NOMO-1 treated with dmso at 0.1 percent for 144 hours (cell line): ENCODE results near the gene TSC2.
A peak's percentile ranks its signal among the peaks of the same experiment; 100 is the strongest.
"Not testable (repeated sequence)": the region's sequence is repeated elsewhere in the genome, so short reads cannot be mapped to it uniquely, and the experiment has no call there.

ENCODE experiments used
- DNase-seq: peaks from one replicate; lab custom pipeline; 2025; ENCODE audit not compliant: unreplicated experiment; lab: John Stamatoyannopoulos, UW

The TSC2 gene

GRCh38 chr16:2009791-2010510, 37.8 kb upstream of the TSC2 start, which contains the start of gene ZNF598:
Gene ZNF598 (minus strand): TSS chr16:2009821.
- peak; percentile 67 for DNase-seq

- DNase-seq = not testable (repeated sequence)
Measured at GRCh38 chr16:2011726-2012125, 36.1 kb upstream of the TSC2 start.

DNA sequence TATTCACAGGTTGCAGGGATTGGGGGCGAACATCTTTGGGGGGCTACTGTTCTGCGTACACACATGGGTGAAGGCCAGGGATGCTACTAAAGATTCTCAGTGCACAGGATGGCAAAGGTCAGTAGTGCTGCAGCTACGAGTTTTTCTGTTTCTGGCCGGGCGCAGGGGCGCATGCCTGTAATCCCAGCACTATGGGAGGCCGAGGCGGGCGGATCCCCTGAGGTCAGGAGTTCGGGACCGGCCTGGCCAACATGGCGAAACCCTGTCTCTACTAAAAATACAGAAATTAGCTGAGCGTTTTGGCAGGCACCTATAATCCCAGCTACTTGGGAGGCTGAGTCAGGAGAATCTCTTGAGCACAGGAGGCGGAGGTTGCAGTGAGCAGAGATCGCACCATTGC, 34.3 kb upstream of the TSC2 start:
- DNase-seq = no peak

GRCh38 chr16:2015117-2015946, 32.5 kb upstream of the TSC2 start:
- DNase-seq = peak; percentile 89

- DNase-seq = no peak
Measured at GRCh38 chr16:2015947-2016208, 31.9 kb upstream of the TSC2 start.

DNA sequence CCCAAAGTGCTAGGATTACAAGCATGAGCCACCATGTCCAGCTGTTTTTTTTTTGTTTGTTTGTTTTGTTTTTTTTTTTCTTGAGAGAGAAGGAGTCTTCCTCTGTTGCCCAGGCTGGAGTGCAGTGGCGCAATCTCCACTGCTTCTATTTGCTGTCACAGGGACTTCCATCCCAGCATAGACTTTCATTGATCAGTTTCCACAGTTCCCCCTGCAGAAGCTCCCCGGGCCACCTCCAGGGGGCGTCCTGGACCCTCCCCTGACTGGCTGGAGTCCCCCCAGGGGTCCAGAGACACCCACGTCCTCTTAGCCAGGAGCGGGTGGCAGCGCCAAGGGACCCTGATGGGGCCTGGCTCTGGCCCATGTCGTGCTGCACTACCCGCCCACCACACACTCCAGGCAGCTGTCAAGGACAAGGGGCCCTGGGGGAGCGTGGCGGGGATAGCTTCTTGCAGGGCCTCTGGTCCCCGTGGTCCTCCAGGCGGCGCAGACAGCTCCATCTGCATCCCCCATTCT, 31.3 kb upstream of the TSC2 start:
- DNase-seq = no peak

GRCh38 chr16:2019518-2019920, 28.3 kb upstream of the TSC2 start, which contains the start of gene NPW:
Gene NPW (plus strand): TSS chr16:2019785.
- DNase-seq = no peak

- DNase-seq = no peak
Measured at GRCh38 chr16:2019921-2020831, 27.6 kb upstream of the TSC2 start.

DNA sequence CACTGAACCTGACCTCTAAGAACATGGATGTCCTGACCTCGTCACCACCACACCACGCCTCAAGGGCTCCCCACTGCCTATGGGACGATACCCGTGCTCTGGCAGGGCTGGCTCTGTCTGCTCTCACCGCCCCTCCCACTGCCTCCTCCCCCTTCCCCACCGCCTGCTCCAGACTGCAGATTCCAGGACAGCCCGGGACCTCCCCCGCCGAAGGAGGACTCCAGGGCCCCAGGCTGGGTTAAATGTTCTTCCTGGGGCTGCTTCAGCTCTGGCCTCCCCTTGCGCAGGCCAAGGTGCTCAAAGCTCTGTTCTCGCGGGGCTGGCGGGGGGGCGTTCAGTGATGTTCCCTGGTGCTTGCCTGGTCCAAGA, 25.1 kb upstream of the TSC2 start:
- DNase-seq = no peak

GRCh38 chr16:2023092-2024031, 24.4 kb upstream of the TSC2 start:
- DNase-seq = peak; percentile 68

DNA sequence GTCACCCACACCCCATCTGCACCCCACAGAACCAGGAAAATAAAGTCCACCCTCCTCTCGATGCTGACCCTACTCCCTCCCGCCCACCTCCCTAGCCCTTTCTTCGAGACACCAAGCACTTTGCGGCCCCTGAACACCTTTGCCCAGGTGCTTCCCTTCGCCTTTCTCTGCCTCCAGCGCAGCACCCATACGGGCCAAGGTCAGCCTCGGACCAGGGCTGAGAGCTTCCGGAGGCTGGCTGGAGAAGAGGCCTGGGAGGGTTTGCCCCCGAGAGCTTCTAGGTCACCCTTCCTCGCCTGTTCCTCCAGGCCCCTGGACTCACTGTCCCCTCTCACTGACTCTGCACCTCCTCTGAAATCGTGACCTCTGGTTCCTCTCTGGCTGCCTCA, 23.8 kb upstream of the TSC2 start:
- DNase-seq = no peak

- no peak for DNase-seq
Measured at GRCh38 chr16:2025251-2025650, 22.5 kb upstream of the TSC2 start.

DNA sequence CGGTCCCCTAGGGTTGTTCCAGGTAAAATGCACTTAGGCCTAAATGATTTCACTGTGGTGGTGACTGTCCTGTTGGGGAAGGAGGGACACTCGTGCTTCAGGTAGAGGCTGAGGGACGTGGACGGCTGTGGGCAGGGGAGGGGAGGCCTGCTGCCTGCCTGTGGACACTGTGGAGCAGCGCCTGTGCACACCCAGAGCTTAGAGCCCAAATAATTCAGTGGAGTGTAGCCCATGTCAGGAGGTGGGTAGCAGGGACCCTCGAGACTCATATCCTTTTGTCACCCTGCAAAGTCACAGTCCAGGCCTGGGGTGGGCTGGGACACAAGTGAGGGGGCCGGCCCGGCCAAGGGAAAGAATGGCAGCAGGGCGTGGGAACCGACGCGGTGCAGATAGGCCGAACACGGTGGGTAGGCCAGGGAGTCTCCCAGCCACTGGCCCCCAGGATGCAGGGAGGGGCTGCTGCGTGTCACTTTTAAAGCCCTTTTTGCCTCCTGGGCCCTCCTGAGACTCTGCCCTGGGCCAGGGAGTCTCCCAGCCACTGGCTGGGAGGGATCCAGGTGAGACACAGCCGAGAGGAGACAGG, 21.8 kb upstream of the TSC2 start:
- no peak for DNase-seq

DNA sequence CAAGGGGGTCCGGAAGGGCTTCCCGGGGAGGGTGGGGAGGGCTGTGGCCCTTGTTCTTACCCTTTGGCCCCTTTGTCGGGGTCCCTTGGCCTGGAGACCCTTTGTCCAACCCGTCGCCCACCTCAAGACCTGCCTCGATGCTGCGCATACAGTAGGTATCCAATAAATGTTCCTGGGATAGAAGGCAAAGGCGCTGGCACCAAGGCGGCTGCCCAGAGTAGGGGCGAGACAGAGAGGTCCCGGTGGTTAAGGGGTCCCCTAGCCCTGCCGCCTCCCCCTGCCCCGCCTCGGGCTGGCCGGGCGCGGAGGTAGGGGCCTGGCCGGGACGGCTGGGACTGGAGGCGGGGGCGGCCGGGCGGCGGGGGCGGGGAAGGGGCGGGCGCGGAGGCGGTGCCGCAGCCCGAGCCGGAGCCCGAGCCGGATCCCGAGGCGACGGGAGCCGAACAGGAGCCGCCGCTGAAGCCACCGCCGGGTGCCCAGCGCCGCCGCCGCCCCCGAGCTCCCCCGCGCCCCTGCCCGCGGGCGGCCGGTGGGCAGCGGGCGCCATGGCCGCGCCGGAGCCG, 21.2 kb upstream of the TSC2 start, which contains the start of gene NHERF2:
Gene NHERF2 (plus strand): TSS at position 442 of the 563 bp plus-strand sequence. CDS start 104 bp downstream, at position 546.
- no peak for DNase-seq

GRCh38 chr16:2027024-2028010, 20.5 kb upstream of the TSC2 start:
- no peak for DNase-seq

DNA sequence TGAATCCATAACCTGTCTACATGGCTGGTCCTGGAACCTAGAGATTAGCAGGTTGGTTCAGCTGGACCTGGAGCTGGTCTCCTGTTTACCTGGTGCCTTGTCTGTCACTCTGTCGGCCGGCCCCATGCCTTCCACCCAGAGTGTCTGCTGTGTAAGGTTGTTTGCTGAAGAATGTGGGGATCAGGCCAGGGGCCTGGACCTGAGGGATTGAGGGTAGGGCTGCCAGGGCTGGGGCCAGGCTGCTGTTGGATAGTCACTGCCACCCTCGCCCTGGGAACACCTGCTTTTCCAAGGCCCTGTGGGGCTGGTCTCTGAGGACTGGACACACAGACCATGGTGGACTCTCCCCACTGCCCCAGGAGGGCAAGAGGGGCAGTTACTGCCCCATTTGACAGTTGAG, 19.6 kb upstream of the TSC2 start:
- no peak for DNase-seq

DNA sequence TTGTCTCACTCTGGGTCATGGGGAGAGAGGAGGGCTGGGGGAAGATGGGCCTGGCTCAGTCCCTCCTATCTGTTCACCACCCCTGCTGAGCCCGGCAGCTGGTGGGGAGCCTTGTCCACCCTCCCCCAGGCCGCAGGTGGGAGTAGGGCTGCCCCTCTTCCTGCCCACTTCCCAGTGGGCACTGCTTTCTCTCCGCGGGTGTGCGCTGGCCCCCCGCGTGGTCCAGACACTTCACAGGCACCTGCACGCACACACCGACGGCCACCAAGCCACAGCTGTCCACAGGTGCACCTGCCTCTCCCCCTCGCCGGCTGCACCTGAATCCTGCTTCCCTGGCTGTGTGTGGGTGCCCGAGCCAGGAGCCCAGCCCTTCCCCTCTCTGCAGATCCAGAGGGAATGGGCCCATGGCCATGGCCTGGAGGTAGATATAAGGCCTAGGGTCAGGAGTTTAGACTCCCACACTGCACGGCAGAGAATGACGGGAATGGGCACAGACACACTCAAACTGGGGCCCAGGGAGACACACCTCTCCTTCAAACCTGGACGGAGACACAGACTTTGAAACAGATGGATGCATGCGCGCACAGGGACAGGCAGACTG, 19.1 kb upstream of the TSC2 start:
- no peak for DNase-seq

DNA sequence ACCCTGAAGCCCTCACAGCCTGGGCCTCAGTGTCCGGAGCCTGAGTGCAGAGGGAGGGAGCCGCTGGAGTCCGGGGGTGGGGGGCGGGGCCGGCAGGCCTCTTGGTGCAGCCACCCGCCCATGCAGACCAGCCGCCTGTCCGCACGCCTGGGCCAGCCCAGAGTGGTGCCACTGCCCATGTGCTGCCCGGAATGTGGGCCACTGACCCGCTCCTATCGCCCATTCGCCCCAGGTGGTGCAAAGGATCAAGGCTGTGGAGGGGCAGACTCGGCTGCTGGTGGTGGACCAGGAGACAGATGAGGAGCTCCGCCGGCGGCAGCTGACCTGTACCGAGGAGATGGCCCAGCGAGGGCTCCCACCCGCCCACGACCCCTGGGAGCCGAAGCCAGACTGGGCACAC, 18.4 kb upstream of the TSC2 start:
- no peak for DNase-seq
